ENCODE measurements around the gene ENTREP3.

ENTREP3 gene

DNA sequence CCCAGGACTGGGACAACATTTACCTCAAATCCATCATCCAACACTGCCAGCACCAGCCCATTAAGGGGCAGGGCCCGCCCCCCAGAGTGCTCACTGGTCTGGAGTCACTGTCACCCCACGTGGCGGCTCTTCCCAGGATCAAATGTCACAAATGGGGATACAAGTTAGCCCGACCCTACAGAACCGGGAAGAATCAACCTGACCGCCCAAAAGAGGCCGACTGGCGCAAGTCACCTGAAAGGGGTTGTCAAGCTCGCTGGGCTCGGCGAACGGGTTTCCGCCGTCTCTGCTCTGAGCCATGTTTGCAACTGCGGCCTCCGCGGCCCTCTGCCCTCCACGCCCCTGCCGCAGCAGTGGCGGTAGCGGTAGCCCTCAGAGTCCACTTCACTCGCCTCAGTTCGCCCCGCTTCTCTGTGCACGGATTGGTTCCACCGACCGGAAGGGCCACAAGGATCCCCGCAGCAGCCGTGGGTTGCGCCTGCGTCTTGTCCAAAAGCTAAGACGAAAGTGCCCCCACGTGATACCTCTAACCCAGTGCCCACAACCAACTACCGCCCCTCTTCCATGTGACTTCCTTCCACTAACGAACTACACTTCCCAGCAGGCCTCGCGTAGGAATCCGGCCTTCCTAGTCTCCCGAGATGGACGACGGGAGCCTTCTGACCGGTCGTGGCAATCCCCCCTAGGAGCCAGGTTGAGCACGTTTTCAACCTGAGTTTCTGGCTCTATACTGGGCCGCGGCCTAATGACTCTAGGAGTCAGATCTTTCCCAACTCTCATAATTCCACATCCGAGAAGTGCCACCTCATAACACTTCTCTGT is 6.8 kb upstream of the ENTREP3 start, which contains the start of gene SCAMP3:
Gene SCAMP3, minus strand, starts transcription at position 509 of the 822 bp plus-strand sequence. Its CDS starts 209 bp downstream, at position 300.
- Histone ChIP-seq H3K9me3 (ENCODE audit: control insufficient read depth in 2 of 2, low read length in 2 of 2) (no peaks in the 10 kb centered on the region), H3K27ac (ENCODE audit: low read length) (peak within 1 kb of the TSS; percentile 84), H3K4me3 (ENCODE audit: low read length in 2 of 2) (peak within 1 kb of the TSS; percentile 87 to 94), H3K27me3 (ENCODE audit: control insufficient read depth in 1 of 2, insufficient read depth in 2 of 2, low read length in 2 of 2) (no peaks in the 10 kb centered on the region), H3K36me3 (ENCODE audit: control insufficient read depth in 2 of 2, insufficient read depth in 2 of 2, low read length in 2 of 2) (peaks cover 34 to 36% of the 10 kb centered on the region in 2 donors), H3K4me1 (ENCODE audit: control insufficient read depth, insufficient read depth, low read length) (peaks cover 20% of the 10 kb centered on the region), H3K9ac (ENCODE audit: low read length in 2 of 2) (peak within 1 kb of the TSS; percentile 84 to 90)

GRCh38 chr1:155261493-155261851 is 6.2 kb upstream of the ENTREP3 start:
- Histone ChIP-seq H3K27me3 (ENCODE audit: control insufficient read depth in 1 of 2, insufficient read depth in 2 of 2, low read length in 2 of 2) (no peaks in the 10 kb centered on the region), H3K9me3 (ENCODE audit: control insufficient read depth in 2 of 2, low read length in 2 of 2) (no peaks in the 10 kb centered on the region), H3K4me3 (ENCODE audit: low read length in 2 of 2) (peak overlapping the region; percentile 87 to 94), H3K9ac (ENCODE audit: low read length in 2 of 2) (peak overlapping the region; percentile 84 to 90), H3K27ac (ENCODE audit: low read length) (peak overlapping the region; percentile 84), H3K36me3 (ENCODE audit: control insufficient read depth in 2 of 2, insufficient read depth in 2 of 2, low read length in 2 of 2) (peaks cover 33% of the 10 kb centered on the region in 2 donors), H3K4me1 (ENCODE audit: control insufficient read depth, insufficient read depth, low read length) (peaks cover 20% of the 10 kb centered on the region)

DNA sequence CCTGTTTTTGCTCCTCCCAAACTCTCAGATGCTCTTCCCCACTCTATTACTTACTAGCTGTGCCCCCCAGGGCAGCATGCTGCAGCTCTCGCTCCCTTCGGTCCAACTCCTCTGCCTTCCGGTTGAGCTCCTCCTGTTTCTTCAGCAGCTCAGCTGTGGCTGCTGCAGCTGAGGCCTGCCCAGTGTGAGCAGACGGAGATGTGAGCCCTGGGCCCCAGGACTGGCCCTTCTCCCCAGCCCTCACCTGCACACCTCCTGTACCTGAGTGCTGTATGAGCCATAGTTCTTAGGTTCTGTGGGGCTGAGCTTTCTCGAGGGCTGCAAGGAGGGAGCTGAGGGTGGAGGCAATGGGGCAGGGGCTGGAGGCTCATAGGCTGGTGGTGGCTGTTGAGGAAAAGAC is 5.0 kb upstream of the ENTREP3 start:
- Histone ChIP-seq H3K9me3 (ENCODE audit: control insufficient read depth in 2 of 2, low read length in 2 of 2) (no peaks in the 10 kb centered on the region), H3K27me3 (ENCODE audit: control insufficient read depth in 1 of 2, insufficient read depth in 2 of 2, low read length in 2 of 2) (no peaks in the 10 kb centered on the region), H3K27ac (ENCODE audit: low read length) (no peak overlapping the region), H3K36me3 (ENCODE audit: control insufficient read depth in 2 of 2, insufficient read depth in 2 of 2, low read length in 2 of 2) (peaks cover 23 to 26% of the 10 kb centered on the region in 2 donors), H3K4me1 (ENCODE audit: control insufficient read depth, insufficient read depth, low read length) (peaks cover 28% of the 10 kb centered on the region), H3K4me3 (ENCODE audit: low read length in 2 of 2) (no peak overlapping the region), H3K9ac (ENCODE audit: low read length in 2 of 2) (no peak overlapping the region)

- Histone ChIP-seq H3K9ac (ENCODE audit: low read length in 2 of 2) (peak overlapping the region; percentile 86 to 98), H3K4me3 (ENCODE audit: low read length in 2 of 2) (peak overlapping the region; percentile 77 to 83), H3K4me1 (ENCODE audit: control insufficient read depth, insufficient read depth, low read length) (peaks cover 33% of the 10 kb centered on the region), H3K9me3 (ENCODE audit: control insufficient read depth in 2 of 2, low read length in 2 of 2) (no peaks in the 10 kb centered on the region), H3K36me3 (ENCODE audit: control insufficient read depth in 2 of 2, insufficient read depth in 2 of 2, low read length in 2 of 2) (peaks cover 12 to 13% of the 10 kb centered on the region in 2 donors), H3K27me3 (ENCODE audit: control insufficient read depth in 1 of 2, insufficient read depth in 2 of 2, low read length in 2 of 2) (no peaks in the 10 kb centered on the region), H3K27ac (ENCODE audit: low read length) (peak overlapping the region; percentile 98)
Measured at GRCh38 chr1:155256058-155256852, 972 bp upstream of the ENTREP3 start.

DNA sequence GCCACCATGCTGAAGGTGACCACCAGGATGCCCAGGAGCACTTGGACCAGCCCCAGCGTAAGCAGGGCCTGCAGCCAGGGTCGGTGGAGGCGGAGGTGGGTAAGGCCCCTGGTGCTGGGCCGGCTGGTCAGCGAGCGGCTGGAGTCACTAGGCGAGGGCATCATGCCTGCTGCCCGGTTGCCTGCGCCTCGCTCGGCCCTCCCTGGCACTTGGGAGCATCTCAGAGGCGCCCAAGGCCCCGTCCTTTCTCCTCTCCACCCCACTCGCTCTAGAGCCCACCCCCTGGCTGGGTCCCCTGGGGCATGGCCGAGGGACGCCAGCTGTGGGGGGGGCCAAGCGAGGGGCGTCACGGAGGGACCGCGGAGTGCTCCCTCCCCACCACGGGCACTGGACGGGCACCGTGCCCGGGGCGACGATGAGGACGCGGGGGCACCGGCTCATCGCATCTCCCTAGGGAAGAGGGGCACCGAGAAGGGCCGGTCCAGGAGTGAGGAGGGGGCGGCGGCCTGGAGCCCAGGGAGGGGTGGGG is 505 bp downstream of the ENTREP3 start:
- H3K9ac ChIP-seq (ENCODE audit: low read length in 2 of 2) = peak overlapping the region; percentile 72 to 86

DNA sequence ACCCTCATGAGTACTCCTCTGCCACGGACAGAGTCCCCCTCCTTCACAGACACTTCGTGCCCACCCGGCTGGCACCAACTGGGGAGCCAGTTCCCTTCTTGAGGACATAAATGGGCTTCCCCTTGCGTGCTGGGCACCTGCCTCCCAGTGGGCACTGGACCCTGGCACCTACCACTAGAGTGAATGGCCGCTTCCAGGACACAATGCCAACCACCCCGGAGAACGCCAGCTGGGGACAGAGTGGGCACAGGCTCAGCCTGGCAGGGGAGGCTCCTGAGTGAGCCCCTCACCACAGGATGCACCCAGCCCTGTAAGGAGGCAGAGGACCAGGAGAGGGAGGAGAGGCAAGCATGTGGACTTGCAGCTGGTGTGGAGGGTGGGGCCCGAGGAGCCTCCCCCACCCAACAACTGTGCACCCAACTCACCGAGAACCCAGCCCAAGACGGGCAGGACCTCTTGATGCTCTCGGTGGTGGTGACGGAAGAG is 1.0 kb downstream of the ENTREP3 start:
- H3K27me3 ChIP-seq (ENCODE audit: control insufficient read depth in 1 of 2, insufficient read depth in 2 of 2, low read length in 2 of 2) = no peaks in the 10 kb centered on the region
- peak overlapping the region; percentile 98 for H3K27ac ChIP-seq (ENCODE audit: low read length)
- H3K4me3 ChIP-seq (ENCODE audit: low read length in 2 of 2) = peak overlapping the region; percentile 77 to 83
- peak overlapping the region; percentile 72 to 86 for H3K9ac ChIP-seq (ENCODE audit: low read length in 2 of 2)
- peaks cover 12 to 13% of the 10 kb centered on the region in 2 donors for H3K36me3 ChIP-seq (ENCODE audit: control insufficient read depth in 2 of 2, insufficient read depth in 2 of 2, low read length in 2 of 2)
- peaks cover 35% of the 10 kb centered on the region for H3K4me1 ChIP-seq (ENCODE audit: control insufficient read depth, insufficient read depth, low read length)
- H3K9me3 ChIP-seq (ENCODE audit: control insufficient read depth in 2 of 2, low read length in 2 of 2) = no peaks in the 10 kb centered on the region

More for the DNA sequence above, 505 bp downstream of the ENTREP3 start:
- Histone ChIP-seq H3K27ac (ENCODE audit: low read length) (peak overlapping the region; percentile 98), H3K4me1 (ENCODE audit: control insufficient read depth, insufficient read depth, low read length) (peaks cover 35% of the 10 kb centered on the region), H3K4me3 (ENCODE audit: low read length in 2 of 2) (peak overlapping the region; percentile 77 to 83), H3K9me3 (ENCODE audit: control insufficient read depth in 2 of 2, low read length in 2 of 2) (no peaks in the 10 kb centered on the region), H3K36me3 (ENCODE audit: control insufficient read depth in 2 of 2, insufficient read depth in 2 of 2, low read length in 2 of 2) (peaks cover 12 to 13% of the 10 kb centered on the region in 2 donors), H3K27me3 (ENCODE audit: control insufficient read depth in 1 of 2, insufficient read depth in 2 of 2, low read length in 2 of 2) (no peaks in the 10 kb centered on the region)

GRCh38 chr1:155253797-155254196 is 1.5 kb downstream of the ENTREP3 start:
- Histone ChIP-seq H3K9ac (ENCODE audit: low read length in 2 of 2) (peak overlapping the region; percentile 72 to 86), H3K27me3 (ENCODE audit: control insufficient read depth in 1 of 2, insufficient read depth in 2 of 2, low read length in 2 of 2) (no peaks in the 10 kb centered on the region), H3K9me3 (ENCODE audit: control insufficient read depth in 2 of 2, low read length in 2 of 2) (no peaks in the 10 kb centered on the region), H3K27ac (ENCODE audit: low read length) (peak overlapping the region; percentile 98), H3K4me1 (ENCODE audit: control insufficient read depth, insufficient read depth, low read length) (peaks cover 35% of the 10 kb centered on the region), H3K36me3 (ENCODE audit: control insufficient read depth in 2 of 2, insufficient read depth in 2 of 2, low read length in 2 of 2) (peaks cover 12% of the 10 kb centered on the region in 2 donors), H3K4me3 (ENCODE audit: low read length in 2 of 2) (peak overlapping the region; percentile 77 to 83)

DNA sequence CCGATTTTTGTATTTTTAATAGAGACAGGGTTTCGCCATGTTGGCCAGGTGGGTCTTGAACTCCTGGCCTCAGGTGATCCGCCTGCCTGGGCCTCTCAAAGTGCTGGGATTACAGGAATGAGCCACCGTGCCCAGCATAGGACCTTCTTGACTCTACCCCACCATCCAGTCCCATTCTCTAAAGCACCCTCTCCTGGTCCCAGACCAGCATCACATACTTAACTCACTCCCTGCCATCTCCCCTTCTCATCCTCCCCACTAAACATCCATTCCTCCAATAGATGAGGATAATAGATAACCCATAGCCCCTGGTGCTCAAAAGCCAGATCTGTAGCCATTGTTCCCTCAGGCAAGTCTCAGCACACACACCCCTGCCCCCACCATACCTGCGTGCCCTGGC is 2.1 kb downstream of the ENTREP3 start:
- peak overlapping the region in 1 of 2 donors; percentile 83 for H3K4me3 ChIP-seq (ENCODE audit: low read length in 2 of 2)
- no peaks in the 10 kb centered on the region for H3K9me3 ChIP-seq (ENCODE audit: control insufficient read depth in 2 of 2, low read length in 2 of 2)
- H3K27ac ChIP-seq (ENCODE audit: low read length) = peak overlapping the region; percentile 98
- peaks cover 11 to 13% of the 10 kb centered on the region in 2 donors for H3K36me3 ChIP-seq (ENCODE audit: control insufficient read depth in 2 of 2, insufficient read depth in 2 of 2, low read length in 2 of 2)
- peaks cover 35% of the 10 kb centered on the region for H3K4me1 ChIP-seq (ENCODE audit: control insufficient read depth, insufficient read depth, low read length)
- no peaks in the 10 kb centered on the region for H3K27me3 ChIP-seq (ENCODE audit: control insufficient read depth in 1 of 2, insufficient read depth in 2 of 2, low read length in 2 of 2)
- peak overlapping the region; percentile 36 to 86 for H3K9ac ChIP-seq (ENCODE audit: low read length in 2 of 2)

GRCh38 chr1:155251566-155251965 is 3.7 kb downstream of the ENTREP3 start:
- peaks cover 35% of the 10 kb centered on the region for H3K4me1 ChIP-seq (ENCODE audit: control insufficient read depth, insufficient read depth, low read length)
- no peak overlapping the region for H3K9ac ChIP-seq (ENCODE audit: low read length in 2 of 2)
- no peaks in the 10 kb centered on the region for H3K9me3 ChIP-seq (ENCODE audit: control insufficient read depth in 2 of 2, low read length in 2 of 2)
- no peak overlapping the region for H3K4me3 ChIP-seq (ENCODE audit: low read length in 2 of 2)
- H3K27me3 ChIP-seq (ENCODE audit: control insufficient read depth in 1 of 2, insufficient read depth in 2 of 2, low read length in 2 of 2) = no peaks in the 10 kb centered on the region
- H3K27ac ChIP-seq (ENCODE audit: low read length) = peak overlapping the region; percentile 41
- peaks cover 9 to 13% of the 10 kb centered on the region in 2 donors for H3K36me3 ChIP-seq (ENCODE audit: control insufficient read depth in 2 of 2, insufficient read depth in 2 of 2, low read length in 2 of 2)
